Measurements from ENCODE around the gene CASS4. TPM values are rescaled to one million over a fixed set of nuclear protein-coding genes. Genes with fewer than 3 reads are reported as not detected.

The CASS4 gene
- total and polyA plus RNA-seq, 2 donors (not counting 1 experiment from before 2014, with no cell fraction given): 17.7 to 65.8 TPM

- H3K4me1 ChIP-seq (ENCODE audit: control insufficient read depth, extremely low read depth, insufficient read depth, low read length): peaks cover 8% of the 10 kb centered on the region
- no peak overlapping the region for H3K4me2 ChIP-seq (ENCODE audit: extremely low read depth, insufficient read depth, low read length)
- H4K20me1 ChIP-seq (ENCODE audit: control insufficient read depth, extremely low read depth, insufficient read depth, low read length): no peaks in the 10 kb centered on the region
- TF ChIP-seq EZH2 (IDR thresholded peaks at IDR 0.05; ENCODE audit: low read length, missing control alignments) (no peak), CTCF (conservative IDR thresholded peaks at IDR 0.05 in 1 of 2, IDR thresholded peaks at IDR 0.05 in 1 of 2; ENCODE audit: low read depth in 1 of 2, low read length in 2 of 2) (no peak)
- H3K27me3 ChIP-seq (ENCODE audit: control insufficient read depth, insufficient read depth, low read length): no peaks in the 10 kb centered on the region
- H3K9me3 ChIP-seq (ENCODE audit: control insufficient read depth, insufficient read depth, low read depth, low read length): no peaks in the 10 kb centered on the region
- no peak overlapping the region for H3K27ac ChIP-seq (ENCODE audit: insufficient read depth, low read length)
- H3K79me2 ChIP-seq (ENCODE audit: control insufficient read depth, insufficient read depth, low read length): peaks cover 26% of the 10 kb centered on the region
- no peak for DNase-seq (ENCODE audit: low read depth in 2 of 2)
- peaks cover 2% of the 10 kb centered on the region for H3K36me3 ChIP-seq (ENCODE audit: control insufficient read depth, insufficient read depth, low read length)
- no peak overlapping the region for H3K4me3 ChIP-seq (replicated peaks in 1 of 4; ENCODE audit: control extremely low read depth in 1 of 4, insufficient read depth in 1 of 4, low read depth in 3 of 4, low read length in 4 of 4)
- no peak overlapping the region for H3K9ac ChIP-seq (ENCODE audit: insufficient read depth, low read length)
- no peak overlapping the region for H2AFZ ChIP-seq (ENCODE audit: low read length)
Measured at GRCh38 chr20:56465997-56466396, 53.9 kb downstream of the CASS4 start.

GRCh38 chr20:56467968-56468315, 55.9 kb downstream of the CASS4 start:
- Histone ChIP-seq H3K9me3 (ENCODE audit: control insufficient read depth, insufficient read depth, low read depth, low read length) (no peaks in the 10 kb centered on the region), H3K9ac (ENCODE audit: insufficient read depth, low read length) (peak overlapping the region; percentile 75), H3K36me3 (ENCODE audit: control insufficient read depth, insufficient read depth, low read length) (peaks cover 2% of the 10 kb centered on the region), H3K4me1 (ENCODE audit: control insufficient read depth, extremely low read depth, insufficient read depth, low read length) (peaks cover 8% of the 10 kb centered on the region), H2AFZ (ENCODE audit: low read length) (peak overlapping the region; percentile 66), H3K27ac (ENCODE audit: insufficient read depth, low read length) (peak overlapping the region; percentile 97), H3K27me3 (ENCODE audit: control insufficient read depth, insufficient read depth, low read length) (no peaks in the 10 kb centered on the region), H3K4me3 (replicated peaks in 1 of 4; ENCODE audit: control extremely low read depth in 1 of 4, insufficient read depth in 1 of 4, low read depth in 3 of 4, low read length in 4 of 4) (peak overlapping the region; percentile 65 to 97 (median 70)), H3K4me2 (ENCODE audit: extremely low read depth, insufficient read depth, low read length) (peak overlapping the region; percentile 80), H3K79me2 (ENCODE audit: control insufficient read depth, insufficient read depth, low read length) (peaks cover 33% of the 10 kb centered on the region), H4K20me1 (ENCODE audit: control insufficient read depth, extremely low read depth, insufficient read depth, low read length) (no peaks in the 10 kb centered on the region)
- no peak for TF ChIP-seq EZH2 (IDR thresholded peaks at IDR 0.05; ENCODE audit: low read length, missing control alignments)
- no peak for TF ChIP-seq CTCF (conservative IDR thresholded peaks at IDR 0.05 in 1 of 2, IDR thresholded peaks at IDR 0.05 in 1 of 2; ENCODE audit: low read depth in 1 of 2, low read length in 2 of 2)
- no peak for DNase-seq (ENCODE audit: low read depth in 2 of 2)

- H3K9me3 ChIP-seq (ENCODE audit: control insufficient read depth, insufficient read depth, low read depth, low read length): no peaks in the 10 kb centered on the region
- peak; percentile 93 to 95 for DNase-seq (ENCODE audit: low read depth in 2 of 2)
- H3K9ac ChIP-seq (ENCODE audit: insufficient read depth, low read length): peak within 1 kb of the TSS; percentile 85
- H2AFZ ChIP-seq (ENCODE audit: low read length): peak within 1 kb of the TSS; percentile 66
- no peak for TF ChIP-seq EZH2 (IDR thresholded peaks at IDR 0.05; ENCODE audit: low read length, missing control alignments)
- no peak for TF ChIP-seq CTCF (conservative IDR thresholded peaks at IDR 0.05 in 1 of 2, IDR thresholded peaks at IDR 0.05 in 1 of 2; ENCODE audit: low read depth in 1 of 2, low read length in 2 of 2)
- peaks cover 2% of the 10 kb centered on the region for H3K36me3 ChIP-seq (ENCODE audit: control insufficient read depth, insufficient read depth, low read length)
- peak within 1 kb of the TSS; percentile 97 for H3K27ac ChIP-seq (ENCODE audit: insufficient read depth, low read length)
- H3K27me3 ChIP-seq (ENCODE audit: control insufficient read depth, insufficient read depth, low read length): no peaks in the 10 kb centered on the region
- H4K20me1 ChIP-seq (ENCODE audit: control insufficient read depth, extremely low read depth, insufficient read depth, low read length): no peaks in the 10 kb centered on the region
- H3K4me1 ChIP-seq (ENCODE audit: control insufficient read depth, extremely low read depth, insufficient read depth, low read length): peaks cover 8% of the 10 kb centered on the region
- peaks cover 33% of the 10 kb centered on the region for H3K79me2 ChIP-seq (ENCODE audit: control insufficient read depth, insufficient read depth, low read length)
- peak within 1 kb of the TSS; percentile 65 to 100 (median 95) for H3K4me3 ChIP-seq (replicated peaks in 1 of 4; ENCODE audit: control extremely low read depth in 1 of 4, insufficient read depth in 1 of 4, low read depth in 3 of 4, low read length in 4 of 4)
- H3K4me2 ChIP-seq (ENCODE audit: extremely low read depth, insufficient read depth, low read length): peak within 1 kb of the TSS; percentile 97
Measured at GRCh38 chr20:56468316-56469076, 56.4 kb downstream of the CASS4 start, which contains the start of gene RTF2. Gene RTF2 (plus strand): TSS chr20:56468627. CDS start chr20:56468698, 71 bp downstream.

Measured in fibroblast of lung (primary cell).